Psoas muscle (tissue), 8 donors: ENCODE results near the gene CKMT2. TPM values are rescaled to one million over a fixed set of nuclear protein-coding genes. Genes with fewer than 3 reads are reported as not detected.
A peak's percentile ranks its signal among the peaks of the same experiment; 100 is the strongest.

Experiments
- ATAC-seq, 4 donors: fragments of 200-7000 bp; cut with Tn5 transposase; one replicate each; pipeline ENCODE4 v1.9.1; 2020; ENCODE audit warnings: moderate library complexity in 3 of 4, mild to moderate bottlenecking in 2 of 4
- DNase-seq, 2 donors: peaks; one replicate each; pipeline ENCODE4 v3.0.0-alpha.2; 2020
- H3K27ac ChIP-seq: fragments of 200-600 bp; one replicate; pipeline ENCODE4 v1.8.0; 2022
- H3K27me3 ChIP-seq, 3 donors: fragments of 200-600 bp in 1 of 3; one replicate each; pipeline versions ENCODE4 v1.6.1 to v1.8.0; 2013 to 2022; ENCODE audit warnings: low read length in 2 of 3, mild to moderate bottlenecking in 2 of 3, moderate library complexity in 1 of 3; ENCODE audit not compliant: insufficient read depth in 3 of 3
- H3K36me3 ChIP-seq, 2 donors: fragments of 200-600 bp in 1 of 2; one replicate each; pipeline versions ENCODE4 v1.6.1 to v1.8.0; 2013 to 2022; ENCODE audit warnings: low read depth in 1 of 2, mild to moderate bottlenecking in 1 of 2, moderate library complexity in 1 of 2; ENCODE audit not compliant: insufficient read depth in 1 of 2
- H3K4me1 ChIP-seq: fragments of 200-600 bp; one replicate; pipeline ENCODE4 v1.8.0; 2022
- H3K4me3 ChIP-seq: fragments of 200-600 bp; one replicate; pipeline ENCODE4 v1.8.0; 2022; ENCODE audit warnings: mild to moderate bottlenecking
- H3K9me3 ChIP-seq: fragments of 200-600 bp; one replicate; pipeline ENCODE4 v1.8.0; 2022
- CTCF ChIP-seq: fragments of 200-600 bp; IDR thresholded peaks from one replicate; pipeline ENCODE4 v1.8.0; 2022; ENCODE audit warnings: antibody characterized with exemption
- WGBS, 3 donors: extraction: QIAGEN DNeasy Blood & Tissue Kit; methylation state at CpG; one replicate each; pipeline versions ENCODE4 v1.1.6 to v1.1.7; 2013; 5-methylcytosine and 5-hydroxymethylcytosine counted together
- intact Hi-C, 2 donors: fragments of 100-400 bp; cut with DNase I; formaldehyde crosslinking; loops; one replicate each; pipeline versions ENCODE4 v1.11.0 to v1.14.2; 2022
- polyA plus RNA-seq, 3 donors: library from polyadenylated mRNA; stranded (reverse); fragments of 200-250 nt; gene quantifications; one replicate each; pipeline ENCODE4 v1.2.3, GENCODE V29; 2013
- total RNA-seq, 4 donors: library from RNA; stranded (reverse); fragmentation: NEBNext Ultra II Directional in 2 of 4; extraction: Animal tissue kit (Norgen Biotek cat#: 25700) in 2 of 4; gene quantifications; one replicate each; pipeline versions ENCODE4 v1.2.1 to v1.2.4, GENCODE V29; 2021 to 2023
- donor health status: healthy with polysubstance abuse.
- donor health status: DM: no; HTN: no; CAD: no; lungs with moderate emphysema.
- donor health status: Bipolar disorder and iron deficiency.
- donor health status: healthy.
- donor health status: DM: yes; HTN: yes; CAD: no.
- donor health status: DM: no; HTN: no; CAD: no.
- donor health status: DM: no; HTN: no; CAD: no.
- donor health status: DM: yes; HTN: yes; CAD: no.

CKMT2 gene
- total and polyA plus RNA-seq, 7 donors = 517 to 1,358 (median 667) TPM

DNA sequence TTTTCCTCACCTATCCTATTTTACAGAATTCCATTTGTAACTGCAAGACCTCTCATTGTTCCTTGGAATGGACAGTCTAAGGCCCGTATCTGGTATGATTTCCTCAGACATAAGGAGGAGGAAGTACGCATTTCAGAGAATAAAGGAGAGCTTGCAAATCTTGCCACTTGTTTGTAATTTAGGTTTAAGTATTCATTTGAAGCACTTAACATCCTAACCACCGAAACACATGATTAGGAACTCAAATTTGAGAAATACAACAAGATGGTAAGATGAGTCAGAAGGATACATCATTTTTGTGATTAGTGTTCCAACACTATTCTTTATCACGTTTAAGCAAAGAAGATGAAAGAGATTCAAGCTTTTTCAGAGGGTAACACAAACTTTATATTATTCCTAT is 64.4 kb downstream of the CKMT2 start:
- Histone ChIP-seq H3K4me3 (no peak overlapping the region), H3K9me3 (peaks cover 12% of the 10 kb centered on the region), H3K27me3 (no peaks in the 10 kb centered on the region), H3K27ac (no peak overlapping the region), H3K4me1 (peaks cover 12% of the 10 kb centered on the region), H3K36me3 (no peaks in the 10 kb centered on the region)
- DNase-seq (no peak), ATAC-seq (no peak)
- intact Hi-C loops = loop anchor here in 1 of 2 donors (5.0 kb wide), 3 partner anchors 60 to 625 kb away; no protein-coding TSS in a partner anchor
- TF ChIP-seq CTCF = no peak
- 77 to 88% (median 86%) methylated on average over 4 of the region's 4 CpGs for WGBS, 3 donors

DNA sequence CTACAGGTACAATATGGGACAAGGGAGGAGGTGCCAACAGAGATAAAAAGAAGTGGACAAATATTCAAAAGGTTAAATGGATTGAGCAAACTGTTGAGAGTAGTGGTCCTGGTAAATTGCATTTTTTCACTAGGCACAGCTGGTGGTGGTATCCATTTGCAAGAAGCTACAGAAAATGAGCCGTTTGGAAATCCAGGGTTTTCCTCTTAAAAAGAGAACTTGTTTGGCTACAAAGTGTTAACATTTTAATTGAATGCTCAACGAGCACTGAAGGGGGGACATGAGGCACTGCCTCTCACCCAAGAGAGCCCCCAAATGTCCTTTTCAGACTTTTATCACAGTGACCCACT is 67.8 kb downstream of the CKMT2 start:
- intact Hi-C loops = no loop called here
- ATAC-seq (peak in 3 of 4 donors; percentile 4 to 18 (median 13)), DNase-seq (no peak)
- Histone ChIP-seq H3K4me3 (peak overlapping the region; percentile 91), H3K9me3 (no peaks in the 10 kb centered on the region), H3K4me1 (peaks cover 15% of the 10 kb centered on the region), H3K27ac (peak overlapping the region; percentile 91), H3K27me3 (no peaks in the 10 kb centered on the region), H3K36me3 (peaks cover 0 to 10% of the 10 kb centered on the region in 2 donors)
- TF ChIP-seq CTCF = no peak
- 0% methylated on average over 2 of the region's 2 CpGs for WGBS, 3 donors

GRCh38 chr5:81301271-81302015 is 68.3 kb downstream of the CKMT2 start, which contains the start of gene ZCCHC9:
ZCCHC9 (plus strand) TSS chr5:81301587; CDS start chr5:81304758, 3,171 bp downstream.
- Histone ChIP-seq H3K4me1 (peaks cover 15% of the 10 kb centered on the region), H3K27ac (peak within 1 kb of the TSS; percentile 91), H3K4me3 (peak within 1 kb of the TSS; percentile 91), H3K27me3 (no peaks in the 10 kb centered on the region), H3K36me3 (peaks cover 0 to 10% of the 10 kb centered on the region in 2 donors), H3K9me3 (no peaks in the 10 kb centered on the region)
- peak; percentile 13 for TF ChIP-seq CTCF
- DNase-seq (peak; percentile 93 to 97), ATAC-seq (peak; percentile 94 to 98 (median 97))
- intact Hi-C loops = no loop called here
- 0% methylated on average over 54 of the region's 54 CpGs for WGBS, 3 donors

DNA sequence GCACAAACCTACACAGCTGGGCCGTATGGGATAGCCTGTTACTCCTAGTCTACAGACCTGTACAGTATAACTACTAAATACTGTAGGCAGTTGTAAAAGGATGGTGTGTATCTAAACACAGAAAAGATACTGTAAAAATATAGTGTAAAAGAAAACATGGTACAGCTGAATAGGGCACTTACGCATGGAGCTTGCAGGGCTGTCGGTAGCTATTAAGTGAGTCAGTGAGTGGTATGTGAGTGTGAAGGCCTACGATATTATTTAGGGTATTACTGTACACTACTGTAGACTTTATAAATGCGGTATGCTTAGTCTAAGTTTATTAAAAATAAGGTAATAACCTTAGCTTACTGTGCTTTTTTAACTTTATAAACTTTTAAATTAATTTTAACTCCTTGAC is 69.5 kb downstream of the CKMT2 start:
- H3K4me1 ChIP-seq = peaks cover 15% of the 10 kb centered on the region
- DNase-seq (no peak), ATAC-seq (no peak)
- TF ChIP-seq CTCF = no peak
- intact Hi-C loops = no loop called here
- WGBS, 3 donors = 87 to 89% (median 88%) methylated on average over 5 of the region's 5 CpGs
- peaks cover 0 to 10% of the 10 kb centered on the region in 2 donors for H3K36me3 ChIP-seq
- no peaks in the 10 kb centered on the region for H3K9me3 ChIP-seq
- no peak overlapping the region for H3K27ac ChIP-seq
- H3K27me3 ChIP-seq = no peaks in the 10 kb centered on the region
- peak overlapping the region; percentile 91 for H3K4me3 ChIP-seq

DNA sequence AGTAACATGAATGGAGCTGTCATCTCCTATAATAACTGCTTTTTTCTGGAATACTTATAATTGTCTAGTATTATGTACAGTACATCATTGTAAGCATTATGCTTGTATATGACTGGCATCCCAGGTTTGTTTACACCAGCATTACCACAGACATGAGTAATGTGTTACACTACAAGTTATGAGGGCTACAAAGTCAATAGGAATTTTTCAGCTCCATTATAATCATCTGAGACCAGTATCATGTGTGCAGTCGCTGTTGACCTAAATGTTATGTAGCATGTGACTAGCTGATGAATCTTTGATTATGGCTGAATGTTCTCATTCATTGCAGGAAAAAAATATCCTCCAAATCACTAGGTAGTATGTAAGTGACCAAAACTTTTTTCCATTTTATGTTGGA is 70.4 kb downstream of the CKMT2 start:
- intact Hi-C loops = no loop called here

More for the DNA sequence above, 70.4 kb downstream of the CKMT2 start:
- Histone ChIP-seq H3K9me3 (no peaks in the 10 kb centered on the region), H3K27me3 (no peaks in the 10 kb centered on the region), H3K4me1 (peaks cover 15% of the 10 kb centered on the region), H3K4me3 (no peak overlapping the region), H3K27ac (no peak overlapping the region), H3K36me3 (peaks cover 0 to 13% of the 10 kb centered on the region in 2 donors)
- ATAC-seq (no peak), DNase-seq (no peak)
- TF ChIP-seq CTCF = no peak
- 81 to 95% (median 87%) methylated on average over 1 of the region's 1 CpG for WGBS, 3 donors
